HEK293 (cell line): ENCODE measurements around the gene IGF2R.

Source experiments
- CTCF ChIA-PET: fragments of 350-600 bp; formaldehyde crosslinking; extraction: SDS; loops from one replicate; lab custom pipeline; 2021; ENCODE audit warnings: antibody characterized with exemption; lab: Yijun Ruan, JAX
- POLR2A ChIA-PET: fragments of 300-600 bp; formaldehyde crosslinking; extraction: SDS; loops from one replicate; lab custom pipeline; 2020; ENCODE audit warnings: antibody characterized with exemption, inconsistent platforms; lab: Yijun Ruan, JAX
- H3K27ac ChIP-seq: fragments of 200-500 bp; sonication (Bioruptor generic); 2 replicates; pipeline ENCODE4 v1.5.1; 2014; ENCODE audit warnings: low read depth, low read length, control low read depth, inconsistent platforms; ENCODE audit errors: extremely low read depth
- H3K36me3 ChIP-seq, 2 experiments: fragments of 200-500 bp in 1 of 2; sonication (Bioruptor generic) in 1 of 2; 1 replicate in 1 of 2; 2 replicates in 1 of 2; pipeline ENCODE4 v1.5.1; 2014 to 2017; ENCODE audit warnings: inconsistent platforms in 2 of 2, low read length in 2 of 2; ENCODE audit not compliant: control insufficient read depth in 2 of 2, insufficient read depth in 1 of 2
- H3K4me1 ChIP-seq: fragments of 200-500 bp; sonication (Bioruptor generic); 2 replicates; pipeline ENCODE4 v1.5.1; 2014; ENCODE audit warnings: mild to moderate bottlenecking, low read length, inconsistent platforms; ENCODE audit not compliant: control insufficient read depth, insufficient read depth
- H3K4me3 ChIP-seq: 2 replicates; pipeline ENCODE4 v1.5.1; 2011; ENCODE audit warnings: low read depth, mild to moderate bottlenecking, control low read depth, low read length, moderate library complexity
- H3K9me3 ChIP-seq: fragments of 200-500 bp; sonication (Bioruptor generic); 2 replicates; pipeline ENCODE4 v1.5.1; 2014; ENCODE audit warnings: low read depth, low read length, inconsistent platforms; ENCODE audit not compliant: control insufficient read depth, insufficient read depth
- BCL6B ChIP-seq: fragments of 450-650 bp; formaldehyde crosslinking; IDR thresholded peaks from 2 replicates; pipeline ENCODE4 v1.5.1; 2017; ENCODE audit warnings: missing biosample characterization, missing genetic modification characterization
- HIC1 ChIP-seq: fragments of 450-650 bp; formaldehyde crosslinking; IDR thresholded peaks from 2 replicates; pipeline ENCODE4 v1.5.1; 2016; ENCODE audit warnings: missing biosample characterization, missing genetic modification characterization
- HOXA7 ChIP-seq: sonication (generic); formaldehyde crosslinking; IDR thresholded peaks from 2 replicates; pipeline ENCODE4 v1.8.1; 2022; ENCODE audit warnings: missing genetic modification reagents, borderline replicate concordance
- HOXC10 ChIP-seq: sonication (generic); formaldehyde crosslinking; IDR thresholded peaks from 2 replicates; pipeline ENCODE4 v1.8.1; 2023; ENCODE audit warnings: mild to moderate bottlenecking, missing genetic modification reagents
- KLF10 ChIP-seq: fragments of 450-650 bp; IDR thresholded peaks from 2 replicates; pipeline ENCODE4 v1.5.1; 2018; ENCODE audit warnings: missing biosample characterization, mild to moderate bottlenecking, missing genetic modification characterization
- MEIS1 ChIP-seq: sonication (generic); formaldehyde crosslinking; IDR thresholded peaks from 2 replicates; pipeline ENCODE4 v1.8.1; 2022; ENCODE audit warnings: missing genetic modification reagents, mild to moderate bottlenecking, borderline replicate concordance
- SCRT2 ChIP-seq: fragments of 450-650 bp; formaldehyde crosslinking; IDR thresholded peaks from 2 replicates; pipeline ENCODE4 v1.5.1; 2016; ENCODE audit warnings: missing biosample characterization, missing genetic modification characterization
- ZBTB20 ChIP-seq: fragments of 450-650 bp; formaldehyde crosslinking; IDR thresholded peaks from 2 replicates; pipeline ENCODE4 v1.5.1; 2016; ENCODE audit warnings: missing biosample characterization, missing genetic modification characterization
- ZBTB7A ChIP-seq: fragments of 450-650 bp; formaldehyde crosslinking; IDR thresholded peaks from 2 replicates; pipeline ENCODE4 v1.5.1; 2016; ENCODE audit warnings: low read depth, missing biosample characterization, missing genetic modification characterization
- ZEB2 ChIP-seq: fragments of 450-650 bp; formaldehyde crosslinking; IDR thresholded peaks from 2 replicates; pipeline ENCODE4 v1.5.1; 2016; ENCODE audit warnings: missing biosample characterization, missing genetic modification characterization
- ZFHX2 ChIP-seq: fragments of 450-650 bp; formaldehyde crosslinking; conservative IDR thresholded peaks from 2 replicates; pipeline ENCODE4 v1.5.1; 2016; ENCODE audit warnings: missing biosample characterization, missing genetic modification characterization
- ZFP3 ChIP-seq: fragments of 450-650 bp; formaldehyde crosslinking; IDR thresholded peaks from 2 replicates; pipeline ENCODE4 v1.5.1; 2016; ENCODE audit warnings: low read depth, missing biosample characterization, missing genetic modification characterization
- ZNF184 ChIP-seq: fragments of 450-650 bp; IDR thresholded peaks from 2 replicates; pipeline ENCODE4 v1.5.1; 2018; ENCODE audit warnings: missing biosample characterization, mild to moderate bottlenecking, missing genetic modification characterization
- ZNF274 ChIP-seq, 2 experiments: fragments of 200-500 bp in 1 of 2; fragments of 450-650 bp in 1 of 2; sonication (Bioruptor generic) in 1 of 2; formaldehyde crosslinking in 1 of 2; IDR thresholded peaks; 2 replicates each; pipeline versions ENCODE4 v1.5.1 to v1.6.1; 2014 to 2016; ENCODE audit warnings: borderline replicate concordance in 1 of 2, inconsistent platforms in 1 of 2, low read length in 1 of 2, missing biosample characterization in 1 of 2, missing genetic modification characterization in 1 of 2
- ZNF311 ChIP-seq: fragments of 450-650 bp; formaldehyde crosslinking; IDR thresholded peaks from 2 replicates; pipeline ENCODE4 v1.5.1; 2017; ENCODE audit warnings: missing biosample characterization, missing genetic modification characterization, borderline replicate concordance
- ZNF521 ChIP-seq: fragments of 450-650 bp; formaldehyde crosslinking; IDR thresholded peaks from 2 replicates; pipeline ENCODE4 v1.5.1; 2017; ENCODE audit warnings: missing biosample characterization, mild to moderate bottlenecking, missing genetic modification characterization
- ZNF549 ChIP-seq: fragments of 450-650 bp; IDR thresholded peaks from 2 replicates; pipeline ENCODE4 v1.5.1; 2018; ENCODE audit warnings: missing biosample characterization, missing genetic modification characterization, mild to moderate bottlenecking, inconsistent platforms, moderate library complexity
- ZNF654 ChIP-seq: fragments of 450-650 bp; formaldehyde crosslinking; IDR thresholded peaks from 2 replicates; pipeline ENCODE4 v1.5.1; 2016; ENCODE audit warnings: low read depth, missing biosample characterization, missing genetic modification characterization
- ZNF791 ChIP-seq: fragments of 450-650 bp; formaldehyde crosslinking; IDR thresholded peaks from 2 replicates; pipeline ENCODE4 v1.5.1; 2016; ENCODE audit warnings: missing biosample characterization, missing genetic modification characterization
- ZNF837 ChIP-seq: fragments of 450-650 bp; formaldehyde crosslinking; IDR thresholded peaks from 2 replicates; pipeline ENCODE4 v1.5.1; 2016; ENCODE audit warnings: missing biosample characterization, missing genetic modification characterization
- ZNF843 ChIP-seq: fragments of 450-650 bp; formaldehyde crosslinking; IDR thresholded peaks from 2 replicates; pipeline ENCODE4 v1.5.1; 2016; ENCODE audit warnings: missing biosample characterization, missing genetic modification characterization
- ZSCAN16 ChIP-seq: fragments of 450-650 bp; formaldehyde crosslinking; IDR thresholded peaks from 2 replicates; pipeline ENCODE4 v1.5.1; 2016; ENCODE audit warnings: missing biosample characterization, missing genetic modification characterization
- ZSCAN23 ChIP-seq: fragments of 450-650 bp; formaldehyde crosslinking; IDR thresholded peaks from 2 replicates; pipeline ENCODE4 v1.5.1; 2016; ENCODE audit warnings: missing biosample characterization, missing genetic modification characterization
- TF ChIP-seq, protein P1 (sequence below): fragments of 450-650 bp; formaldehyde crosslinking; IDR thresholded peaks from 2 replicates; pipeline ENCODE4 v1.5.1; 2016; ENCODE audit warnings: missing biosample characterization, missing genetic modification characterization
- TF ChIP-seq, protein P2 (sequence below): fragments of 450-650 bp; formaldehyde crosslinking; IDR thresholded peaks from 2 replicates; pipeline ENCODE4 v1.5.1; 2016; ENCODE audit warnings: missing biosample characterization, missing genetic modification characterization
- TF ChIP-seq, protein P3 (sequence below): sonication (generic); formaldehyde crosslinking; IDR thresholded peaks from 2 replicates; pipeline ENCODE4 v1.8.1; 2022; ENCODE audit warnings: mild to moderate bottlenecking, moderate library complexity, missing genetic modification reagents
- TF ChIP-seq, protein P4 (sequence below): fragments of 450-650 bp; IDR thresholded peaks from 2 replicates; pipeline ENCODE4 v1.5.1; 2018; ENCODE audit warnings: missing biosample characterization, mild to moderate bottlenecking, missing genetic modification characterization

IGF2R gene

DNA sequence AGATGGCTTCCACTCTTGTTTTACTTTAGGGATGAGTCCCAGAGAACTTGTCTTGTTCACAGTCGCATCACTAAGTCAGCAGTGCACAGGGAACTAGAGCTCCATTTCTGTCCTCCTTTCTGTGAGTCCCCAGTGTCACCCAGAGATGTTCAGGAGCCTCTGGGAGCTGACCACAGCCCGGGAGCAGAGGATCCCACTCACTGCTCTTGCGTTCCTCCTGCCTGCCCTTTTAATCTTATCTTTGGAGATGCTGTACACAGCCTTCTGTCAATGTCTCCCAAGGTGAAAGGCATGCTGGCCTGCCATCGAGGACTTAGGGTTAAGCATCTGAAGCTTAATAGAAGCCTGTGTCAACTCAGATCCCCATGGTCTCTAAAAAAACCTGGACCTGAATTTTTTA, 71.2 kb downstream of the IGF2R start (continued):
- TF ChIP-seq, protein P1, sequence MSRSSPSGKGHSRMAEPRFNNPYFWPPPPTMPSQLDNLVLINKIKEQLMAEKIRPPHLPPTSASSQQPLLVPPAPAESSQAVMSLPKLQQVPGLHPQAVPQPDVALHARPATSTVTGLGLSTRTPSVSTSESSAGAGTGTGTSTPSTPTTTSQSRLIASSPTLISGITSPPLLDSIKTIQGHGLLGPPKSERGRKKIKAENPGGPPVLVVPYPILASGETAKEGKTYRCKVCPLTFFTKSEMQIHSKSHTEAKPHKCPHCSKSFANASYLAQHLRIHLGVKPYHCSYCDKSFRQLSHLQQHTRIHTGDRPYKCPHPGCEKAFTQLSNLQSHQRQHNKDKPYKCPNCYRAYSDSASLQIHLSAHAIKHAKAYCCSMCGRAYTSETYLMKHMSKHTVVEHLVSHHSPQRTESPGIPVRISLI (tag by site-specific recombination) = no peak
- no peak for TF ChIP-seq BCL6B
- TF ChIP-seq HIC1 (tag by site-specific recombination) = no peak
- no peak for TF ChIP-seq ZNF791
- no peak for TF ChIP-seq ZFHX2
- TF ChIP-seq HOXC10 (CRISPR knock-in tag) = no peak
- TF ChIP-seq, protein P2, sequence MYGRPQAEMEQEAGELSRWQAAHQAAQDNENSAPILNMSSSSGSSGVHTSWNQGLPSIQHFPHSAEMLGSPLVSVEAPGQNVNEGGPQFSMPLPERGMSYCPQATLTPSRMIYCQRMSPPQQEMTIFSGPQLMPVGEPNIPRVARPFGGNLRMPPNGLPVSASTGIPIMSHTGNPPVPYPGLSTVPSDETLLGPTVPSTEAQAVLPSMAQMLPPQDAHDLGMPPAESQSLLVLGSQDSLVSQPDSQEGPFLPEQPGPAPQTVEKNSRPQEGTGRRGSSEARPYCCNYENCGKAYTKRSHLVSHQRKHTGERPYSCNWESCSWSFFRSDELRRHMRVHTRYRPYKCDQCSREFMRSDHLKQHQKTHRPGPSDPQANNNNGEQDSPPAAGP (tag by site-specific recombination) = no peak
- TF ChIP-seq ZNF521 (tag by site-specific recombination) = no peak
- TF ChIP-seq ZNF549 (tag by site-specific recombination) = no peak

DNA sequence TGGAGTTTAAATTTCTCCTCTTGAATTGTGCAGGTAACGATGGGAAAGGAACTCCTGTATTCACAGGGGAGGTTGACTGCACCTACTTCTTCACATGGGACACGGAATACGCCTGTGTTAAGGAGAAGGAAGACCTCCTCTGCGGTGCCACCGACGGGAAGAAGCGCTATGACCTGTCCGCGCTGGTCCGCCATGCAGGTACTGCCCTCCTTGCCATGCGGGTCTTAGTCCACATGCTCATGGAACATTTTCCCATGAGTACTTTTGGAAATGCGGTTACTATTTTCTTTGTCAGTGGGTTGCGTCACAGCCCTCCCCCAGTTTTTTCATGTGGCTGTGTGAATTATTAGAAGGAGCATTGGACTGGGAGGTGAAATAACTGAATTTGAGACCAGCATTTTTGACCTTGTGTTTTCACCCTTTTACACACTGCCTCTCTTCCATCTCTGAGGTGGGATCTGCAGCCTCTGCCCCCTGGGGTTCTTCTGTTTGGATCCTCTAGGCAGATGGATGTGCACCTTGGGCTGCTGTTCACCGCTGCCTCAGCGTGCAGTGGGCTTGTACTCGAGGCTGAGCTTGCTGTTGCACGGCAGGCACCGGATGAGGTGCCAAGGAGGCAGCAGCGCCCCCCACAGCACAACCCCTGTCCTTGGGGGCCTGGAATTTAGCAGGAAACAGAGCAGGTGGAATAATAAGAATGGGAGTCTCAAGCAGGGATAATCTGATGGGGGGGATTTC, 71.8 kb downstream of the IGF2R start:
- ChIA-PET POLR2A (no interaction called here), CTCF (interaction anchor here (0.5 to 0.6 kb wide), 2 partner anchors 59 to 97 kb away, joined by 3 to 4 read pairs; no protein-coding TSS in a partner anchor)
- H3K4me1 ChIP-seq = no peaks in the 10 kb centered on the region
- H3K36me3 ChIP-seq = peaks cover 0 to 94% of the 10 kb centered on the region in 2 experiments; a peak in 2 of 3 replicates
- H3K27ac ChIP-seq = no peak overlapping the region
- TF ChIP-seq ZBTB20 (no peak), ZNF837 (tag by site-specific recombination) (no peak), ZNF654 (tag by site-specific recombination) (no peak), ZNF549 (tag by site-specific recombination) (no peak), ZBTB7A (no peak), ZSCAN23 (tag by site-specific recombination) (no peak), HOXA7 (CRISPR knock-in tag) (no peak), MEIS1 (CRISPR knock-in tag) (no peak), ZEB2 (tag by site-specific recombination) (no peak), SCRT2 (tag by site-specific recombination) (no peak), ZNF843 (tag by site-specific recombination) (no peak), KLF10 (tag by site-specific recombination) (no peak), ZNF311 (tag by site-specific recombination) (no peak), ZSCAN16 (tag by site-specific recombination) (no peak), ZNF184 (tag by site-specific recombination) (no peak), ZNF274 (IDR thresholded peaks at IDR 0.05; ENCODE audit: low read length) (no peak), ZNF274 (tag by site-specific recombination; IDR thresholded peaks at IDR 0.05; ENCODE audit: borderline replicate concordance) (no peak), ZFP3 (no peak)
- TF ChIP-seq, protein P3, sequence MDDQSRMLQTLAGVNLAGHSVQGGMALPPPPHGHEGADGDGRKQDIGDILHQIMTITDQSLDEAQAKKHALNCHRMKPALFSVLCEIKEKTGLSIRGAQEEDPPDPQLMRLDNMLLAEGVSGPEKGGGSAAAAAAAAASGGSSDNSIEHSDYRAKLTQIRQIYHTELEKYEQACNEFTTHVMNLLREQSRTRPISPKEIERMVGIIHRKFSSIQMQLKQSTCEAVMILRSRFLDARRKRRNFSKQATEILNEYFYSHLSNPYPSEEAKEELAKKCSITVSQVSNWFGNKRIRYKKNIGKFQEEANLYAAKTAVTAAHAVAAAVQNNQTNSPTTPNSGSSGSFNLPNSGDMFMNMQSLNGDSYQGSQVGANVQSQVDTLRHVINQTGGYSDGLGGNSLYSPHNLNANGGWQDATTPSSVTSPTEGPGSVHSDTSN = no peak
- TF ChIP-seq, protein P4, sequence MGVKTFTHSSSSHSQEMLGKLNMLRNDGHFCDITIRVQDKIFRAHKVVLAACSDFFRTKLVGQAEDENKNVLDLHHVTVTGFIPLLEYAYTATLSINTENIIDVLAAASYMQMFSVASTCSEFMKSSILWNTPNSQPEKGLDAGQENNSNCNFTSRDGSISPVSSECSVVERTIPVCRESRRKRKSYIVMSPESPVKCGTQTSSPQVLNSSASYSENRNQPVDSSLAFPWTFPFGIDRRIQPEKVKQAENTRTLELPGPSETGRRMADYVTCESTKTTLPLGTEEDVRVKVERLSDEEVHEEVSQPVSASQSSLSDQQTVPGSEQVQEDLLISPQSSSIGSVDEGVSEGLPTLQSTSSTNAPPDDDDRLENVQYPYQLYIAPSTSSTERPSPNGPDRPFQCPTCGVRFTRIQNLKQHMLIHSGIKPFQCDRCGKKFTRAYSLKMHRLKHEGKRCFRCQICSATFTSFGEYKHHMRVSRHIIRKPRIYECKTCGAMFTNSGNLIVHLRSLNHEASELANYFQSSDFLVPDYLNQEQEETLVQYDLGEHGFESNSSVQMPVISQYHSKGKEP (tag by site-specific recombination) = no peak
- H3K4me3 ChIP-seq = no peak overlapping the region
- no peaks in the 10 kb centered on the region for H3K9me3 ChIP-seq
